Heart right ventricle (tissue), 16 donors: Measurements from ENCODE around the gene ASAP2. TPM values are rescaled to one million over a fixed set of nuclear protein-coding genes. Genes with fewer than 3 reads are reported as not detected.

ENCODE experiments used
- ATAC-seq, 8 donors: fragments of 200-7000 bp; cut with Tn5 transposase; one replicate each; pipeline ENCODE4 v1.9.1; 2020; ENCODE audit warnings: mild to moderate bottlenecking in 8 of 8, moderate library complexity in 8 of 8, moderate number of reproducible peaks in 1 of 8
- DNase-seq, 2 donors: peaks; one replicate each; pipeline ENCODE4 v3.0.0-alpha.2; 2020
- H3K27ac ChIP-seq, 10 donors: fragments of 200-600 bp; sonication (generic) in 2 of 10; one replicate each; pipeline versions ENCODE4 v1.5.0 to v1.8.0; 2020 to 2022; ENCODE audit warnings: mild to moderate bottlenecking in 3 of 10
- H3K27me3 ChIP-seq, 7 donors: fragments of 200-600 bp; one replicate each; pipeline ENCODE4 v1.8.0; 2021 to 2022; ENCODE audit warnings: mild to moderate bottlenecking in 2 of 7
- H3K36me3 ChIP-seq, 9 donors: fragments of 200-600 bp; sonication (generic) in 1 of 9; one replicate each; pipeline versions ENCODE4 v1.5.0 to v1.8.0; 2020 to 2022; ENCODE audit warnings: mild to moderate bottlenecking in 2 of 9
- H3K4me1 ChIP-seq, 9 donors: fragments of 200-600 bp; sonication (generic) in 1 of 9; one replicate each; pipeline versions ENCODE4 v1.5.0 to v1.8.0; 2020 to 2022; ENCODE audit warnings: mild to moderate bottlenecking in 4 of 9
- H3K4me3 ChIP-seq, 10 donors: fragments of 200-600 bp; sonication (generic) in 2 of 10; one replicate each; pipeline versions ENCODE4 v1.5.0 to v1.8.0; 2020 to 2022; ENCODE audit warnings: mild to moderate bottlenecking in 7 of 10, moderate library complexity in 2 of 10
- H3K9me3 ChIP-seq, 11 donors: fragments of 200-600 bp in 10 of 11; sonication (generic) in 2 of 11; one replicate each; pipeline versions ENCODE4 v1.5.0 to v1.8.0; 2013 to 2022; ENCODE audit warnings: mild to moderate bottlenecking in 2 of 11, control low read depth in 1 of 11, moderate library complexity in 1 of 11
- WGBS, 2 donors: extraction: QIAGEN DNeasy Blood & Tissue Kit; methylation state at CpG; one replicate each; pipeline ENCODE4 v1.1.7; 2013; ENCODE audit warnings: inconsistent platforms in 1 of 2; 5-methylcytosine and 5-hydroxymethylcytosine counted together
- intact Hi-C, 10 donors: fragments of 100-400 bp; cut with DNase I; formaldehyde crosslinking; loops; one replicate each; pipeline versions ENCODE4 v1.11.1 to v1.14.2; 2022
- polyA plus RNA-seq, 2 donors: library from polyadenylated mRNA; stranded (reverse); fragments of 200-250 nt; gene quantifications; one replicate each; pipeline ENCODE4 v1.2.3, GENCODE V29; 2013
- total RNA-seq, 10 donors: library from RNA; stranded (reverse); fragmentation: NEBNext Ultra II Directional in 3 of 10; extraction: Animal tissue kit (Norgen Biotek cat#: 25700) in 3 of 10; gene quantifications; one replicate each; pipeline versions ENCODE4 v1.2.1 to v1.2.4, GENCODE V29; 2021 to 2023
- TF ChIP-seq, protein P1 (sequence below), 9 donors: fragments of 200-600 bp; sonication (generic) in 2 of 9; IDR thresholded peaks; one replicate each; pipeline versions ENCODE4 v1.5.0 to v1.8.0; 2021 to 2022; ENCODE audit warnings: antibody characterized with exemption in 9 of 9, mild to moderate bottlenecking in 5 of 9, moderate library complexity in 1 of 9
- donor health status: Arrhythmogenic right ventricular cardiomyopathy.
- donor health status: ischemic (EF 13 %, LVEDD 7.1; RV severe dilation, severe dysfunction).
- donor health status: healthy with polysubstance abuse.
- donor health status: DM: no; HTN: yes; CAD: no.
- donor health status: DM: no; HTN: no; CAD: no.
- donor health status: ischemic (EF 25% LVEDD 6.9; RV normal size, moderate dysfunction).
- donor health status: ischemic (EF 25% LVEDD 5.7; RV mildly dilated, moderate dysfunction).
- donor health status: healthy.
- donor health status: DM: yes; HTN: yes; CAD: no.
- donor health status: Ischemic cardiomyopathy.
- donor health status: ischemic (EF 35%, LVEDD 5.7; RV mildly dilated, moderate dysfunction).
- donor health status: nonischemic (EF 11% LVEDD 7.7; RV severe dilation, severe dysfunction).
- donor health status: DM: yes; HTN: yes; CAD: no.
- donor health status: PGD.
- donor health status: ischemic (EF 29% LVEDD 5.4; RV normal size, mild dysfunction).
- donor health status: nonischemic (EF 23%, LVEDD 6.1; RV moderate dilation, normal function).

ASAP2 gene
- total and polyA plus RNA-seq, 12 donors: 5.4 to 17.3 (median 11.8) TPM

DNA sequence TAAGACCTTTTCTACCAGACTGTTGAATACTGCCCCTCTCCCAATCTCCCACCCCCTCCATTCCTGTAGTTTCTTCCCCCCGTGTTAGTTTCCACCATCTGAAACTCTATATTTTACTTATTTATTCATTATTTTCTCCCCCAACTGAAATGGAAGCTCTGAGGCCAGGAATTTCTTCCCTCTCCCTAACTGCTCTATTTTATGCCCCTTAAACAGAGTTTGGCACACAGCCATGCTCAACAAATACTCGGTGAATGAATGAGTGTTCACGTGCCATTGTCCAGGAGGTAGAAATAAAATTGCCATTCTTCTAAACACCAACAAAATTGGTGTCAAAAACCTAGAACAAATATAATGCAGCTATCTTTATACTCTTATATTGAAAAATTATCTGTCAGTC is 211.1 kb downstream of the ASAP2 start:
- Histone ChIP-seq H3K36me3 (peaks cover 0 to 53% (median 4%) of the 10 kb centered on the region in 9 donors), H3K4me1 (peaks cover 3 to 50% (median 30%) of the 10 kb centered on the region in 9 donors), H3K27ac (no peak overlapping the region), H3K27me3 (no peaks in the 10 kb centered on the region), H3K9me3 (no peaks in the 10 kb centered on the region), H3K4me3 (no peak overlapping the region)
- 69 to 70% methylated on average over 3 of the region's 3 CpGs for WGBS, 2 donors
- ATAC-seq (no peak), DNase-seq (no peak)
- intact Hi-C loops: no loop called here
- TF ChIP-seq, protein P1, sequence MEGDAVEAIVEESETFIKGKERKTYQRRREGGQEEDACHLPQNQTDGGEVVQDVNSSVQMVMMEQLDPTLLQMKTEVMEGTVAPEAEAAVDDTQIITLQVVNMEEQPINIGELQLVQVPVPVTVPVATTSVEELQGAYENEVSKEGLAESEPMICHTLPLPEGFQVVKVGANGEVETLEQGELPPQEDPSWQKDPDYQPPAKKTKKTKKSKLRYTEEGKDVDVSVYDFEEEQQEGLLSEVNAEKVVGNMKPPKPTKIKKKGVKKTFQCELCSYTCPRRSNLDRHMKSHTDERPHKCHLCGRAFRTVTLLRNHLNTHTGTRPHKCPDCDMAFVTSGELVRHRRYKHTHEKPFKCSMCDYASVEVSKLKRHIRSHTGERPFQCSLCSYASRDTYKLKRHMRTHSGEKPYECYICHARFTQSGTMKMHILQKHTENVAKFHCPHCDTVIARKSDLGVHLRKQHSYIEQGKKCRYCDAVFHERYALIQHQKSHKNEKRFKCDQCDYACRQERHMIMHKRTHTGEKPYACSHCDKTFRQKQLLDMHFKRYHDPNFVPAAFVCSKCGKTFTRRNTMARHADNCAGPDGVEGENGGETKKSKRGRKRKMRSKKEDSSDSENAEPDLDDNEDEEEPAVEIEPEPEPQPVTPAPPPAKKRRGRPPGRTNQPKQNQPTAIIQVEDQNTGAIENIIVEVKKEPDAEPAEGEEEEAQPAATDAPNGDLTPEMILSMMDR (IDR thresholded peaks at IDR 0.05): no peak

DNA sequence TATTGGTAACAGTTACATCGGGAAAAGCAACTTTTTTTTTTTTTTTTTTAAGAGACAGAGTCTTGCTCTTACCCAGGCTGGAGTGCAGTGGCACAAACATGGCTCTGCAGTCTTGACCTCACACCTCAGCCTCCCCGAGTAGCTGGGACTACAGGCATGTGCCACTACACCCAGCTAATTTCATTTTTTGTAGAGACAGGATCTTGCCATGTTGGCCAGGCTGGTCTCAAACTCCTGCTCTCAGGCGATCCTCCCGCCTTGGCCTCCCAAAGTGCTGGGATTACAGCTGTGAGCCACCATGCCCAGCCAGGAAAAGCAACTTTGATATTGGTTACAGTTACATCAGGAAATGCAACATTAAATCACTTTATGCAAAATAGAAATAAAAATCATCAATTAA is 212.1 kb downstream of the ASAP2 start:
- DNase-seq: no peak
- Histone ChIP-seq H3K27ac (no peak overlapping the region), H3K27me3 (no peaks in the 10 kb centered on the region), H3K4me3 (no peak overlapping the region), H3K9me3 (no peaks in the 10 kb centered on the region), H3K4me1 (peaks cover 3 to 51% (median 30%) of the 10 kb centered on the region in 9 donors), H3K36me3 (peaks cover 0 to 45% (median 0%) of the 10 kb centered on the region in 9 donors)
- WGBS, 2 donors: 91 to 95% methylated on average over 4 of the region's 4 CpGs
- ATAC-seq: no peak
- TF ChIP-seq, protein P1 (IDR thresholded peaks at IDR 0.05): no peak
- intact Hi-C loops: no loop called here

DNA sequence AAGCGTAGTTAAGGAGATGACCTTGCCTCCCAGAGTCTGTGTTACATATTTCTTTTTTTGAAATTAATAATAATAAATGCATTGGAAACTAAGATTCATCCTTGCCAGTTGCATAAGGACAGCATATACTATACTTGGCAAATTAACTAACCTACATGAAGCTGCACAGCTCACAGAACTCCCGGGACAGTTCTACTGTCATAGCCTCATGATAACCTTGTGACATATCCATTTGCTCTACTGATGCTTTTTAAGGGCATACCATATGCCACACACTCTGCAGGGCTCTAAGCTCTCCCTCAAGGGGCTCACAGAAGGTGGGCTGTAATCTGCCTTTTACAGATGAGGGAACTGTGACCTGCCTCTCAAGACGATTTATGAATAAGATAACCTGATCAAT is 212.9 kb downstream of the ASAP2 start:
- Histone ChIP-seq H3K9me3 (no peaks in the 10 kb centered on the region), H3K4me3 (no peak overlapping the region), H3K27me3 (no peaks in the 10 kb centered on the region), H3K27ac (no peak overlapping the region), H3K4me1 (peaks cover 6 to 59% (median 38%) of the 10 kb centered on the region in 9 donors), H3K36me3 (peaks cover 0 to 40% (median 0%) of the 10 kb centered on the region in 9 donors)
- TF ChIP-seq, protein P1 (IDR thresholded peaks at IDR 0.05): no peak
- ATAC-seq (no peak), DNase-seq (no peak)
- intact Hi-C loops: no loop called here
- 72 to 83% methylated on average over 3 of the region's 3 CpGs for WGBS, 2 donors

DNA sequence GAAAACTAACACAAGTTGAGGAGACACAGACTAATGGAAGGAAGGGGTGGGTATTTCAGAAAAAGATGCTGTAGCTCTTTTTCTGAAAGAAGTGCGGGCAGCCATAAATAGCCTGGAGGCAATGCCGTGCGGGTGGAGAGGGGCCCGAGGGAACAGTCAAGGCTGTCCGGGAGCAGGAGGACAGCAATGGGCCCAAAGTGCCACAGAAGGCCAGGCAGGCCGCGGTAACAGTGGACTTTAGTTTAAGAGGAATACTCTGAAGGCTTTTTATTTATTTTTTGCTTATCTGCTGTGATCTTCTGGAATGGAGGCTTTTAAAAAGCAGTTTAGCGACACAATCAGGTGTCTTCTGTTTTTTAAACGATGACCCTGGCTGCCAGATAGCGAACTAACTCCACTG is 213.9 kb downstream of the ASAP2 start:
- H3K27me3 ChIP-seq: no peaks in the 10 kb centered on the region
- DNase-seq: no peak
- 73 to 76% methylated on average over 10 of the region's 10 CpGs for WGBS, 2 donors
- no peak for ATAC-seq
- intact Hi-C loops: loop anchor here in 5 of 10 donors (5.0 to 10.0 kb wide), 4 partner anchors 213 to 278 kb away; partner anchors contain the start of gene ASAP2 (in 1 of the 5)
- H3K27ac ChIP-seq: peak overlapping the region in 2 of 10 donors; percentile 1 to 5
- H3K36me3 ChIP-seq: peaks cover 0 to 39% (median 0%) of the 10 kb centered on the region in 9 donors
- peak overlapping the region in 1 of 10 donors; percentile 8 for H3K4me3 ChIP-seq
- TF ChIP-seq, protein P1 (IDR thresholded peaks at IDR 0.05): no peak
- H3K9me3 ChIP-seq: no peaks in the 10 kb centered on the region
- peaks cover 6 to 65% (median 41%) of the 10 kb centered on the region in 9 donors for H3K4me1 ChIP-seq
